HG02642 (cell line): ENCODE results near the gene ELMO3.

Source experiments
- ATAC-seq: cut with Tn5 transposase; IDR thresholded peaks from one replicate; pipeline ENCODE4 v1.9.1; 2021; ENCODE audit warnings: mild to moderate bottlenecking; ENCODE audit not compliant: unreplicated experiment, poor library complexity

The ELMO3 gene

DNA sequence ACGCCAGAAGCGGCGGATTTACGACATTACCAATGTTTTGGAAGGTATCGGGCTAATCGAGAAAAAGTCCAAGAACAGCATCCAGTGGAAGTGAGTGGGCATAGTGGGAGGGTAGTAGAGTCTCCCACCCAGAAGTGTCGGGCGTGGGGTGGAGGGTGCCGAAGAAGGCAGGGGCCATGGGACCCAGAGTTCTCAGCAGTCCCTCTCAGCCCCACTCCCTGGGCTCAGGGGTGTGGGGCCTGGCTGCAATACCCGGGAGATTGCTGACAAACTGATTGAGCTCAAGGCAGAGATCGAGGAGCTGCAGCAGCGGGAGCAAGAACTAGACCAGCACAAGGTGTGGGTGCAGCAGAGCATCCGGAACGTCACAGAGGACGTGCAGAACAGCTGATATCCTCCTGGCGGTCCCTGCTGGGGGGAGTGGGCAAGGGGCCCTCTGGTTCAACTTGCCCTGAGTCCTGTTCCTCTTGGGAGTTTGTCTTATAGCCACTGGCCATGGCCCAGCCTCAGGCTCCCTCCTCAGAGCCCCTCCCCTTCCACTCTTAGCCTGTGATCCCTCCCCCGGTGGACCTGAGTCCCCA lies 6.1 kb upstream of the ELMO3 start:
- ATAC-seq: no peak

DNA sequence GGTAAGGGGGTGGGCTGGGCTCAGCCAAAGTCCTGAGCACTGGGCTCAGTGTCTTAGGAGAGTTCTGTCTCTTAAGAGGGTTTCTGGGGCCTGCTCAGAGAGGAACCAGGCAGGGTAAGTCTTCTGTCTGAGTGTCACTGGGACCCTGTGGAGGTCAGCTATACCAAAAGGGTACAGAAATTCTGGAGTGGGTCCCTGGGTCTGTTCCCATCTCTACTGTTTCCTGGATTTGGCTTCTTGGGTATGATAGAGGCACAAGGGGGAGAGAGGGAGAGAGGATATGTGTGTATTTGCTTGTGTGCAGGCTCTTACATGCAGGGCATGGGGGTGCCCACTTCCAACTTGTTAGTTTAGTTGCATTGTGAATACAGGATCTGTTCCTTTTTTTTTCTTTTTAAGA lies 5.4 kb upstream of the ELMO3 start:
- ATAC-seq: no peak

DNA sequence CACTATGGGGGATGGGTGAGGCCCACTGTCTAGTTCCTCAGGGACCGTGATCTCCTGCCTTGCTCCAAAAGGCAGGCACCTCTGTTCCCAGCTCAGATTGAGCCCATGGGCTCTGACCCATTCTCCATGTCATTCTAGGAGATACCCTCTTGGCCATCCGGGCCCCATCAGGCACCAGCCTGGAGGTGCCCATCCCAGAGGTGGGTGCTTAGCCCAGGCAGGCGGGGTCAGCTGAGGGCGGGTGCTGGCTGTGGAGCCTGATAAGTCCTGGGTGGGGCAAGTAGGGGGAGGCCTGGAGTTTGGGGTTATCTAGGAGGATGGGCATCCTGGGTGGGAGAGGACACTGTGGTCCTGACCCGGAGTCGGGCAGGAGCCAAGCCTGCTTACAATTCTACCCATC lies 4.7 kb upstream of the ELMO3 start:
- no peak for ATAC-seq

DNA sequence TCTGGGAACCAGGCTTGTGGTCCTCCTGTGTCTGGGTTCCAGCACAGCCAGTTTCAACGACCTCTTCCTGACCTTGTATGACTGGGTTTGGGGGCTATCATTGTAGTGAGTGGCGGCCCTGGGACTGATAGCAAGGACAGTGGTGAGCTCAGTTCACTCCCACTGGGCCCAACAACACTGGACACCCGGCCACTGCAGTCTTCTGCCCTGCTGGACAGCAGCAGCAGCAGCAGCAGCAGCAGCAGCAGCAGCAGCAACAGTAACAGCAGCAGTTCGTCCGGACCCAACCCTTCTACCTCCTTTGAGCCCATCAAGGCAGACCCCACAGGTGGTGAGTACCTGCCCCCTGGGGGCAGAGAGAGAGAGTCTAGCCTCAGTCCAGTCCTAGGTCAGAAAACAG lies 3.3 kb upstream of the ELMO3 start:
- no peak for ATAC-seq

DNA sequence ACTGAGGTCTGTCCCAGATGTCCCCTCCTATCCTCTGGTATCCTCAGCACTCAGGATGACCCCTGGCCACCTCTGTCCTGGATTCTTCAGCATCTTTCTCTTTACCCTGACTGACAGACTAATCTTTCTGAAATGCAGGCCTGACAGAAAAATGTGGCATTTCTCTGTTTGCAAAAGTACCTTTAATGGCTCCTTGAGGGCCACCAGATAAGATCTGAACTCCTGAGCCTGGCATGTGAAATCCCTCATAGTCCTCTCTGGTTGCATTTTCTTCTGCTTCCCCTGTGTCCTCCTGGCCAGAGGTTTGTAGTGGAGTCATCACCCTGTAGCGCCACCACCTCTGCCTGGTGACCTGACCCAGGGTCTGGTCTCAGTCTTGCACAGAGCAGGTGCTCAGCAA lies 2.0 kb upstream of the ELMO3 start:
- ATAC-seq: no peak

DNA sequence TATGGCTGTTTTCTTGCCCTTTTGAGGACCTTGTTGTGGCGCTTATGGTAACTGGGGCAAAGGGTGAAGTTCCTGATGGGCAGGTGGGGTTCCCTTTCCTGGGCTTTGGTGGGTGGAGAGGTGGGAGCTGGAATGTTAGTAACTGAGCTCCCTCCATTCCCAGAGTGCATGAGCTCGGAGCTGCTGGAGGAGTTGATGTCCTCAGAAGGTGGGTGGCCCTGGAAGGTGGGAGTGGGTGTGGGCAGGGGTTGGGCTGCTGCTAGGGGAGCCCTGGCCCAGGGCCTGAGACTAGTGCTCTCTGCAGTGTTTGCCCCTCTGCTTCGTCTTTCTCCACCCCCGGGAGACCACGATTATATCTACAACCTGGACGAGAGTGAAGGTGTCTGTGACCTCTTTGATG lies 1.2 kb upstream of the ELMO3 start:
- ATAC-seq: no peak

DNA sequence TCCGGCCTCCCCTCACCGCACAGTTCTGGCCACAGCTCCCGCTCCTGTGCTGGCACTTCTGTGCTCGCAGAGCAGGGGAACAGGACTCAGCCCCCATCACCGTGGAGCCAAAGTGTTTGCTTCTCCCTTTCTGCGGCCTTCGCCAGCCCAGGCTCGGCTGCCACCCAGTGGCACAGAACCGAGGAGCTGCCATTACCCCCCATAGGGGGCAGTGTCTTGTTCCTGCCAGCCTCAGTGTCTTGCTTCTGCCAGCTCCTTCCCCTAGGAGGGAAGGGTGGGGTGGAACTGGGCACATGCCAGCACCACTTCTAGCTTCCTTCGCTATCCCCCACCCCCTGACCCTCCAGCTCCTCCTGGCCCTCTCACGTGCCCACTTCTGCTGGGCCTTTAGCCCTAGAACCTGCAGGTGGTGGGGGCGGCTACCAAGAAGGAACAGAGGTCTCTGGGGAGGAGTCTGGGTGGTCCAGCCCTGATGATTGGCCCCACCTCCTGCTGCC lies 645 bp upstream of the ELMO3 start:
- ATAC-seq: no peak

DNA sequence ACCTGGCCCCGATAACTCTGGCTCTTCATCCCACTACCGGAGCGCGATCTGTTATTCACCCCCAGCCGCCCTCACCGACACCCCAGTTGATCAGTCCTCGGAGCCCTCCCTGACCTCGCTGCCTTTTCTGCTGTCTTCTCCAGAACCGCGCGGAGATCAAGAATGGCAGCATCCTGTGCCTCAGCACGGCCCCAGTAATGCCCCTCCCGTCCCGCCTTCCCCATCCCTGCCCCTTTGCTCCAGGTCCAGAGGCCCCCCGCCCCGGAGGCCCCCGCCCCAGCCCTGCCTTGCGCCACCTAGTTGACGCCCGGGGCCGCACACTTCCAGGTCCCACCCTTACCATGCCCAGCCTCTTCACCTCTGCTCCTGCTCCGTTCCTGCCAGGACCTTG lies 872 bp downstream of the ELMO3 start:
- ATAC-seq: no peak

DNA sequence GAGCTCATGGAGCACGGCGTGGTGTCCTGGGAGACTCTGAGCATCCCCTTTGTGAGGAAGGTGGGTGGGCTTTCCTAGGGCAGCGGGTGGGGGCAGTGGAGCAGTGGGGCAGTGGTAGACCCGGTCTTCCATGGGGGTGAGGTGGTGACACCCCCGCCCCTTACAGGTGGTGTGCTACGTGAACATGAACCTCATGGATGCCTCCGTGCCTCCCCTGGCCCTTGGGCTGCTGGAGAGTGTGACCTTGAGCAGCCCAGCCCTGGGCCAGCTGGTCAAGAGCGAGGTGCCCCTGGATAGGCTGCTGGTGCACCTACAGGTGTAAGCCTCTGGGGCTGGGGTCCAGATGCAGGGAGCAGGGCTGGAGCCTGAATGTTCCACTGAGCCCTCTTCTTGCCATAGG lies 1.6 kb downstream of the ELMO3 start:
- ATAC-seq: no peak

DNA sequence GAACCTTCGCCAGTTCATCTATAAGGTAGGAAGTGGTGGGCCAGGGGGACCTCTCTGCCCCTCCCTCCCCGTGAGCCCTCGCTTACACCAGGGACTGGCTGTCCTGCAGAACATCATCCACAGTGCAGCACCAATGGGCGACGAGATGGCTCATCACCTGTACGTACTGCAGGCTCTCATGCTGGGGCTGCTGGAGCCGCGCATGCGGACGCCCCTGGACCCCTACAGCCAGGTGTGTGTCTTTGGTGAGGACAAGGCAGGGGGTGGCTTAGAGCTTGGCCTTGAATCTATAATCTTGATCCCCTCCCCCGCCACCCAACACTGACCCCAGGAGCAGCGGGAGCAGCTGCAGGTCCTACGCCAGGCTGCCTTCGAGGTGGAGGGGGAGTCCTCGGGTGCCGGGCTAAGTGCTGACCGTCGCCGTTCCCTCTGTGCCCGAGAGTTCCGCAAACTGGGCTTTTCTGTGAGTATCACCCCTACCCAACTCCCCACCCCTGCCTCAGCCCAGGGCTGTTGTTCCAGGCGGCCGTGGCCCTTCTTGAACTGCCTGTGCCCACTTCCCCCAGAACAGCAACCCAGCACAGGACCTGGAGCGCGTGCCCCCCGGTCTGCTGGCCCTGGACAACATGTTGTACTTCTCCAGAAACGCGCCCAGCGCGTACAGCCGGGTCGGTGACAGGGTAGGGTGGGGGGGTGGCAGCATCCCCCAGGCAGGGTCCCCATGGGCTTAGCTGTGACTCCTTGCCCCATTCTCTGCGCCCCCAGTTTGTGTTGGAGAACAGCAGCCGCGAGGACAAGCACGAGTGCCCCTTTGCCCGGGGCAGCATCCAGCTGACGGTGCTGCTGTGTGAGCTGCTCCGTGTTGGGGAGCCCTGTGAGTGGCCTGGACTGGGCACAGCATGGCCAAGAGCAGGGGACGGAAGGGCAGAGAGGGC lies 2.7 kb downstream of the ELMO3 start:
- no peak for ATAC-seq

DNA sequence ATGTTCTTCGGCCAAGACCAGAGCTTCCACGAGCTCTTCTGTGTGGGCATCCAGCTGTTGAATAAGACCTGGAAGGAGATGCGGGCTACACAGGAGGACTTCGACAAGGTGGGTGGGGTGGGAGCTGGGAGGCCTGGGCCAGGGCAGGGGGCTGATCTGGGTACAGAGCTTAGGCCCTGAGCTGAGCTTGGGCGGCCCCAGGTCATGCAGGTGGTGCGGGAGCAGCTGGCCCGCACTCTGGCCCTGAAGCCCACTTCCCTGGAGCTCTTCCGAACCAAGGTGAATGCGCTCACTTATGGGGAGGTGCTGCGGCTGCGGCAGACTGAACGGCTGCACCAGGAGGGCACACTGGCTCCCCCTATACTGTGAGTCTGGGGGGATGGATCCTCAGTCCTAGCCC lies 3.5 kb downstream of the ELMO3 start:
- no peak for ATAC-seq

DNA sequence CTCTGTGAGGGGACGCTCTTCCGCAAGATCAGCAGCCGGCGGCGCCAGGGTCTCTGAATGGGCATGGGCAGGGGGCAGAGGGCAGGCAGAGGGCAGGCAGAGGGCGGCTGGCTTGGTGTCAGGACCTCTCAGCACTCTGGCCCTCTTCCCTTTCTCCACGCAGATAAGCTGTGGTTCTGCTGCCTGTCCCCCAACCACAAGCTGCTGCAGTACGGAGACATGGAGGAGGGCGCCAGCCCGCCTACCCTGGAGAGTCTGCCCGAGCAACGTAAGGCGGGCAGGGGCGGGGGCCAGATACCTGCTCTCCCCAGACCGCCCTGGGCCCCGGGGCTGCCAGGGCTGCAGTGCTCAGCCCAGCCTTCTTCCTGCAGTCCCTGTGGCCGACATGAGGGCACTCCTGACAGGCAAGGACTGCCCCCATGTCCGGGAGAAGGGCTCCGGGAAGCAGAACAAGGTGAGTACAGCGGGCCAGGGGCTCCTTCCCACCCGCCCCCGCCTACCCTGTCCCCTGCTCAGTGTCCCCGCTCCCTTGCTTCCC lies 4.1 kb downstream of the ELMO3 start:
- ATAC-seq: no peak

DNA sequence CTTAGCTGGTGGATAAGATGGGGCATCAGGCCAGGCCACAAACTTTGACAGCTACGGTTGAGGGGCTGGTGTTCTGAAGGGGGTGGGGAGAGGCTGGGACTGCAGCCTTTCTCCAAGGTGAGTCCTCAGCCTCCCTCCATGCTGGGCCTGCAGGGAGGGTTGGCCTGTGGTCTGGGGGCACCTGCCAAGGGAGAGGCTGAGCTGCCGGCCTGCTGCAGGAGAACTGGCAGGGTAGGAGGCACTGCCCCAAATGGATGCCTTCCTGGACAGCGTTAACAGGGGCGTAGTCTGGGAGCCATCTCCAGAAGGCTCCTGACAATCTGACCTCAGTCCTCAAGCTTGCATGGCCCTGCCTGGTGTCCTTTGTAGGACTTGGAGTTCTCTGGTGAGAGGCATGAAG lies 5.1 kb downstream of the ELMO3 start:
- no peak for ATAC-seq

DNA sequence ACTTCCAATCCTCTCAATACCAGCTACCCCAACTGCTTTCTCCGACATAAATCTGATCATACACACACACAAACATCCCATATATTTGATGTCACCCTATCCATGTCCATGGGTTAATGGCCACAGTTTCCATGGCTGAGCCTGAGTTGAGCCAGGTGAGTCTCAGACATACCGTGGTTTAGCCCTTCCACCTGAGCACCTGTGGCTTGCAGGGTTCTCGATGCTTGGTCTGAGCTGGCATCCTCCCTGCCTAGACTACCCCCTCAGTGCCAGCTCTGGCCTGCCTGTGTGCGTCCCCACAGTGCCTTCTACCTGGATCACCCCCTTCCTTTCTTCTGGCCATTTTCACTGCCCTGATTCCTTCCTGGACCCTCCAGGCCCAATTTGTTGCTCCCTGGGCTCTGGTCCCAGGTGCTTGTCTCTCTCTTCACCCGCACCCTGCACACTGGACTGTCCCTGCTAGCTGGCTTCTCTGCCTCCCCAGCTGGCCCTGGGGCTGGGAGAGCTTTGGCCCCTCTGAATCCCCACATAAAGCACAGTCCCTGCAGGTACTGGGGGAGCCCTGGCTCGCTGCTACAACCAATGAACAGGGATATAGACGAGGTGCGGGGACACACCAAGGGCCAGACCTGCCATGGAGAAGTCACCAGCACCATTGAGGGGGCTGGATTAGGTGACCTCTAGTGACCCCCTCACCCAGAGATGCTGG lies 7.4 kb downstream of the ELMO3 start:
- no peak for ATAC-seq

DNA sequence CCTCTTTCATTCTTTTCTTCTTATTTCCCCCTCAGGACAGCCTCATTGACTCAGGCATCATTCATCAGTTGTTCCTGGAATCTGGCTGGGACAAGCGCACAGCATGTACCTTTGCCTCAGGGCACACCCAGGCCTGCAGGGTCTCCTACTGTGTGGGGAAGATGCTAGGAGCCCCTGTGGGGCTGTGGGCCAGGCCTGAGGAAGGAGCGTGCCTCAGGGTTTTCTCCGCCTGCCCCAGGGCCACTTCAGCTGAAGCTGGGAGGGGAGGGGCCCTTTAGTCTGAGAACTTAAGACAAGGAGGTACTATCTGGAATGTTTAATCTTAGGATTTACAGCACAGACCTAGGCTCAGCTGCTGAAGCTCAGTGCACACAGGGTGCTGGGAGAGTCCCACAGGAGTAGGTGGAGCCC lies 7.9 kb downstream of the ELMO3 start:
- ATAC-seq: no peak

DNA sequence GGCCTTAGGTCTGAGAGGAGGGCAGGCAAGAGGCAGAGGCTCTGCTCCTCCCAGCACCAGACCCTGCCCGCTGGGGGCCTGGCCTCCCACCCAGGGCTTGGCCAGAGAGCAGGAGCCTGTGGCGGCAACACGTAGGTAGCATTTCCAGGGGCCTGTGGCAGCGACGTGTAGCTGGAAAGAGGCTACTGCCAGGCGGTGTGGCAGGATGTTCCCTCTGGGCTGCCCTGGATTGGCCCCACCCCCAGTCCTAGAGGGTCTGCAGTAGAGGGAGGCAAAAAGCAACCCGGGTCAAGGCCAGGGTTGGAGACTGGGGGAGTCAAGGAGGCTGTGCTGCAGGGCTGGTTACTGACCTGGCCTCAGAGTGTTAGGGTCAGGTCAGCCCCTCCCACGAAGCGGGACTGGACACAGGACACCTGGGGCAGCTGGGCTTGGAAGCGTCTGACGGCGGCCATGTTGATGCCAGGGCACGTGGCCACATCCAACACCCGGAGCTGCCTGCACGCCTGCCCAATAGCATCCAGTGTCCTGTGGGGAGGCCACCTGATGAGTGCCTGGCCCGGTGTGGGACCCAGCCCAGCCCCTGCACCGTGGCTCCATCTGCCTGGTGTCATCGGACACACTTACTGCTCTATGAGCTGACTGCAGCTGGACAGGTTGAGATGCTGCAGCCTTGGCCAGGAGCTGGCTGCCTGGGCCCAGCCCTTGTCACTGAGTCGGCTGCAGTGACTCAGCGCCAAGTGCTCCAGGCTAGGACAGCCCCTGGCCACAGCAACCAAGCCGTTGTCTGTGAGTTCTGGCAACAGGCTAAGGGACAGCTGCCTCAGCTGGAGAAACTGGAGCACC lies 8.5 kb downstream of the ELMO3 start:
- ATAC-seq: no peak

DNA sequence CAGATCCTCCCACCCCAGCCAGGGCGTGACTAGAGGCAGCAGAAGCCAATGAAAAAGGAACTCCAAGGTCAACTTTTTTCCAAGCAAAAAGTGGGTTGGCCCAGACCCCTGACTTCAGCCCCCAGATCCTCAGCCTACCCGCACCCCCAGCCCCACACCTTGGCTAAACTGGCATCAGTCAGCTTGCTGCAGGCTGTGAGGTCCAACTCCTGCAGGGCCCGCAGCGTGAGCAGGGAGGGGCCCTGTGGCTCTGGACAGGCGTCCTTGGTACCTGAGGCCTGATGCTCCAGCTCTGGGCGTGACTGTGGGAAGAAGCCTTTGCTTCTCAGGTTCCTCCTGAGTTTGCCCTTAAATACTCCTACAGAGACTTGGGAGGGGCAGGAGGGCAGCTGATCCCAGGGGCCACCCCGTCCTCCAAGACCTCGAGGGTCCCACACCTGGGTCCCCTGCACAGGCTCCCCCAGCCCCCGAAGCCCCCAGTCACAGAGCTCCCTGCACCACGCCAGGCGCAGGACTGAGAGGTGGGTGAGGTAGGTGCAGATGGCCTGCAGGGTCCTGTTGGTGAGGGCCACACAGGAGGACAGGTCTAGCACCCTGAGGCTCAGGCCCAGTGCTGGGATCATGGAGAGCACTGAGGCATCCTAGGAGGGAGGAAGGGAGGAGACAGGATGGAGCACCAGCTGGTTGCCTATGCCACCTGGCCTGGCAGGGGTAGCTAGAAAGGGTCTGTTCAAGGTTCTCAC lies 9.4 kb downstream of the ELMO3 start:
- no peak for ATAC-seq

DNA sequence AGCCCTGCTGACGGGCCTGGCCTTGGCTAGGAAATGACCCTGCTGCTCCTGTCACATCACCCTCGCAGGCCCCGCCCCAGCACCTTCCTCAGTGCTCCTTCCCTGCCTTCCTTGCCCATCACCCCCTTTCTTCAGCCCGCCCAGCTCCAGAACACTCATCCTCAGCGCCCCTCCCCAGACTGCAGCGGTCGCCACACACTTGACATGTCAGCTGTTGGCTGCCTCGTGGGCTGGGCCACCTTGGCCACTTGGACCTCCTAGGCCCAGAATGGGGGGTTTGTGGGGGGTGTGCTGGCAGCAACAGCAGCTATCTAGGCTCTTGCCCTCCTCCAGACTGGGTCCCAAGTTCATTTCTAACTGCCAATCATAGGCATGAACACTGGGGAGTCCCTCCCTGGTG lies 10.6 kb downstream of the ELMO3 start:
- no peak for ATAC-seq
